Left lung (tissue), 10 donors: Measurements from ENCODE around the gene IFT81. TPM values are rescaled to one million over a fixed set of nuclear protein-coding genes. Genes with fewer than 3 reads are reported as not detected.

Experiments used
- ATAC-seq: fragments of 200-7000 bp; cut with Tn5 transposase; one replicate; pipeline ENCODE4 v1.9.1; 2020; ENCODE audit warnings: moderate library complexity
- DNase-seq, 4 donors: peaks; one replicate each; pipeline ENCODE4 v3.0.0-alpha.2; 2013 to 2020
- H3K27ac ChIP-seq, 2 donors: fragments of 200-600 bp; sonication (generic) in 1 of 2; one replicate each; pipeline versions ENCODE4 v1.5.0 to v1.8.0; 2020 to 2021
- H3K27me3 ChIP-seq, 2 donors: fragments of 200-600 bp; sonication (generic) in 1 of 2; one replicate each; pipeline versions ENCODE4 v1.5.0 to v1.8.0; 2020 to 2021
- H3K36me3 ChIP-seq, 2 donors: fragments of 200-600 bp; sonication (generic) in 1 of 2; one replicate each; pipeline versions ENCODE4 v1.5.0 to v1.8.0; 2020 to 2021
- H3K4me1 ChIP-seq, 2 donors: fragments of 200-600 bp; one replicate each; pipeline ENCODE4 v1.8.0; 2021
- H3K4me3 ChIP-seq, 2 donors: fragments of 200-600 bp; sonication (generic) in 1 of 2; one replicate each; pipeline versions ENCODE4 v1.5.0 to v1.8.0; 2020 to 2021; ENCODE audit warnings: mild to moderate bottlenecking in 1 of 2
- H3K9me3 ChIP-seq, 2 donors: fragments of 200-600 bp; sonication (generic) in 1 of 2; one replicate each; pipeline versions ENCODE4 v1.5.0 to v1.8.0; 2020 to 2021
- intact Hi-C, 2 donors: fragments of 100-400 bp; cut with DNase I; formaldehyde crosslinking; loops; one replicate each; pipeline versions ENCODE4 v1.11.2 to v1.14.2; 2022
- polyA plus RNA-seq, 6 donors: library from polyadenylated mRNA; unstranded; fragments of 120-200 nt; gene quantifications; one replicate each; pipeline ENCODE4 v1.2.1, GENCODE V29; 2013; ENCODE audit not compliant: insufficient read length in 6 of 6
- total RNA-seq, 2 donors: library from RNA; stranded (reverse); fragmentation: NEBNext Ultra II Directional; extraction: Animal tissue kit (Norgen Biotek cat#: 25700); gene quantifications; one replicate each; pipeline ENCODE4 v1.2.1, GENCODE V29; 2021
- TF ChIP-seq, protein P1 (sequence below), 2 donors: fragments of 200-600 bp; sonication (generic) in 1 of 2; IDR thresholded peaks; one replicate each; pipeline versions ENCODE4 v1.5.0 to v1.8.0; 2021; ENCODE audit warnings: antibody characterized with exemption in 2 of 2
- donor health status: DM: no; HTN: yes; CAD: no.
- donor health status: DM: no; HTN: no; CAD: no.

IFT81 gene
- total and polyA plus RNA-seq, 8 donors, result 11.0 to 47.6 (median 40.8) TPM

GRCh38 chr12:110170535-110171185 is 46.5 kb downstream of the IFT81 start:
- no peaks in the 10 kb centered on the region for H3K27me3 ChIP-seq
- H3K36me3 ChIP-seq, result no peaks in the 10 kb centered on the region
- TF ChIP-seq, protein P1, sequence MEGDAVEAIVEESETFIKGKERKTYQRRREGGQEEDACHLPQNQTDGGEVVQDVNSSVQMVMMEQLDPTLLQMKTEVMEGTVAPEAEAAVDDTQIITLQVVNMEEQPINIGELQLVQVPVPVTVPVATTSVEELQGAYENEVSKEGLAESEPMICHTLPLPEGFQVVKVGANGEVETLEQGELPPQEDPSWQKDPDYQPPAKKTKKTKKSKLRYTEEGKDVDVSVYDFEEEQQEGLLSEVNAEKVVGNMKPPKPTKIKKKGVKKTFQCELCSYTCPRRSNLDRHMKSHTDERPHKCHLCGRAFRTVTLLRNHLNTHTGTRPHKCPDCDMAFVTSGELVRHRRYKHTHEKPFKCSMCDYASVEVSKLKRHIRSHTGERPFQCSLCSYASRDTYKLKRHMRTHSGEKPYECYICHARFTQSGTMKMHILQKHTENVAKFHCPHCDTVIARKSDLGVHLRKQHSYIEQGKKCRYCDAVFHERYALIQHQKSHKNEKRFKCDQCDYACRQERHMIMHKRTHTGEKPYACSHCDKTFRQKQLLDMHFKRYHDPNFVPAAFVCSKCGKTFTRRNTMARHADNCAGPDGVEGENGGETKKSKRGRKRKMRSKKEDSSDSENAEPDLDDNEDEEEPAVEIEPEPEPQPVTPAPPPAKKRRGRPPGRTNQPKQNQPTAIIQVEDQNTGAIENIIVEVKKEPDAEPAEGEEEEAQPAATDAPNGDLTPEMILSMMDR (IDR thresholded peaks at IDR 0.05), result no peak
- DNase-seq (no peak), ATAC-seq (no peak)
- H3K27ac ChIP-seq, result no peak overlapping the region
- no peaks in the 10 kb centered on the region for H3K9me3 ChIP-seq
- H3K4me1 ChIP-seq, result no peaks in the 10 kb centered on the region
- intact Hi-C loops, result no loop called here
- no peak overlapping the region for H3K4me3 ChIP-seq

- Histone ChIP-seq H3K9me3 (no peaks in the 10 kb centered on the region), H3K27ac (no peak overlapping the region), H3K36me3 (no peaks in the 10 kb centered on the region), H3K4me1 (no peaks in the 10 kb centered on the region), H3K4me3 (no peak overlapping the region), H3K27me3 (no peaks in the 10 kb centered on the region)
- ATAC-seq, result no peak
- intact Hi-C loops, result no loop called here
- TF ChIP-seq, protein P1 (IDR thresholded peaks at IDR 0.05), result no peak
- no peak for DNase-seq
These were observed 47.0 kb downstream of the IFT81 start for GRCh38 chr12:110171186-110171538.

DNA sequence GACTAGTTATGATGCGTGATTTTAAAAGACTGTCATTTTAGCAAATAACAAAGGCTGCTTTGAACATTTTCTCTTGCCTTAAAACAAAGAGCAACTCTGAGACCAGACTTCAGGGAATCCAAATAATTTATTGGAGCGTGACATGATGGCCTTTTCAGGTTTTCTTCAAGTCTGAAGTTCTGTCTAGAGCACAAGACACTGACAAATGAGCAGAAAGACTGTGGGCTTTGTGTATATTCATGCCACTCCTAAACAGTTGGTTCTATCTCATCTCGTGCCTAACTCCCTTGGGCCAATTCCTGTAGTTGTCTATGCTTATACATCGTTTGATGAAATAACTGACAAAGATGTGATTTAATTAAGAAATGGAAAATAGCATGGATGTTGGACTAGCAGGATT is 47.5 kb downstream of the IFT81 start:
- H3K4me1 ChIP-seq, result no peaks in the 10 kb centered on the region
- ATAC-seq, result no peak
- TF ChIP-seq, protein P1 (IDR thresholded peaks at IDR 0.05), result no peak

DNA sequence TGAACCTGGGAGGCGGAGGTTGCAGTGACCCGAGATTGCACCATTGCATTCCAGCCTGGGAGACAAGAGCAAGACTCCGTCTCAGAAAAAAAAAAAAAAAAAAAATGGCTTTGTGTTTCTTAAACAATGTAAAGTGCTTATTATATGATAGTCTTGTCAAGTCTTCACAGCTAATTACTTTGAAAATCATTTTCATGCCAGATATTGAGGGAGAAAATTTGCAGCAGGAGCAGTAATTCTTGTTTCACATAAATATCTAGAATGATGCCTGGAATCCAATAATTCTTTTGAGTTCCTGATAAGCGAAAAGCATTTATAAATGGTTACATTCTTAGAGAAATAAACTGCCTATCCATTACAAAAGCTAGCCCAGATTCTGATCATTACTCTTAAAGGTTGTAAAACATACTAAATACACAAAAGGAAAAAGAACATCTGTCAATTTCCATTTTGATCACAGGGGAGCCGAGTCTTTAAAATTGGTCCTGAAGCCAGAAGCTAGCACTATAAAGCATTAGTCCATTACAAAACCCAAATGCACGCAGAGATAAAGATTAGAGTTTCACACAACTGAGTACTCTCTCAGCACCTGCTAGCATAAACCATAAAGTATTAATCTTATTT is 50.3 kb downstream of the IFT81 start:
- ATAC-seq (no peak), DNase-seq (no peak)
- H3K4me1 ChIP-seq, result no peaks in the 10 kb centered on the region

More for the DNA sequence above, 47.5 kb downstream of the IFT81 start:
- DNase-seq, result no peak
- Histone ChIP-seq H3K9me3 (no peaks in the 10 kb centered on the region), H3K36me3 (no peaks in the 10 kb centered on the region), H3K27ac (no peak overlapping the region), H3K27me3 (no peaks in the 10 kb centered on the region), H3K4me3 (no peak overlapping the region)
- intact Hi-C loops, result no loop called here

DNA sequence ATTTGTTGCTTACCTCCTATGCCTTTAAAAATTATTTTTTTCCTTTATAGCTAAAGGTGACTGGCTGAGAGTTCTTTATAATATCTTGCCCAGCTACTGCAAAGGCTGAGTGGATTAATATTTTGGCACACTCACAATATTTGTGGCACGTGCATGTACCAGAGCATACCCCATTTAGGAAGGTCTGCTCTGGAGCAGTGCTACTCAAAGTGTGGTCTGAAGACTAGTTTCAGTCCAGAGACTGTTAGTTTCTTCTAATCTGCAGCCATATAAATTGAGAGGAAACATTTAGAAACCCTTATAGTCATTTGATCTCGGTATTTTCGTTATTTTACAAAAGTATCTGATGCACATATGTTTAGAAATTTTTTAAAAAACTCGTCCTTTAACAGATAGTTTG is 51.0 kb downstream of the IFT81 start:
- DNase-seq (no peak), ATAC-seq (no peak)
- H3K4me3 ChIP-seq, result no peak overlapping the region
- H3K9me3 ChIP-seq, result no peaks in the 10 kb centered on the region
- TF ChIP-seq, protein P1 (IDR thresholded peaks at IDR 0.05), result no peak
- H3K4me1 ChIP-seq, result no peaks in the 10 kb centered on the region
- H3K27me3 ChIP-seq, result no peaks in the 10 kb centered on the region
- H3K36me3 ChIP-seq, result no peaks in the 10 kb centered on the region
- intact Hi-C loops, result no loop called here
- no peak overlapping the region for H3K27ac ChIP-seq

More for the DNA sequence above, 50.3 kb downstream of the IFT81 start:
- Histone ChIP-seq H3K27me3 (no peaks in the 10 kb centered on the region), H3K27ac (no peak overlapping the region), H3K4me3 (no peak overlapping the region), H3K9me3 (no peaks in the 10 kb centered on the region), H3K36me3 (no peaks in the 10 kb centered on the region)
- TF ChIP-seq, protein P1 (IDR thresholded peaks at IDR 0.05), result no peak
- intact Hi-C loops, result no loop called here
